Mucosa of descending colon (tissue), 3 donors: ENCODE results near the gene SHISA5. TPM values are rescaled to one million over a fixed set of nuclear protein-coding genes. Genes with fewer than 3 reads are reported as not detected.

Experiments used
- ATAC-seq: fragments of 200-7000 bp; cut with Tn5 transposase; one replicate; pipeline ENCODE4 v1.9.1; 2020; ENCODE audit warnings: mild to moderate bottlenecking, moderate library complexity
- DNase-seq, 3 donors: peaks; one replicate each; pipeline ENCODE4 v3.0.0-alpha.2; 2020
- H3K36me3 ChIP-seq: fragments of 200-600 bp; one replicate; pipeline ENCODE4 v1.8.0; 2021; ENCODE audit warnings: low read depth, mild to moderate bottlenecking
- H3K4me1 ChIP-seq: fragments of 200-600 bp; one replicate; pipeline ENCODE4 v1.8.0; 2021; ENCODE audit warnings: low read depth, mild to moderate bottlenecking
- H3K4me3 ChIP-seq: fragments of 200-600 bp; one replicate; pipeline ENCODE4 v1.8.0; 2021; ENCODE audit warnings: mild to moderate bottlenecking
- H3K9me3 ChIP-seq: fragments of 200-600 bp; one replicate; pipeline ENCODE4 v1.8.0; 2021; ENCODE audit warnings: mild to moderate bottlenecking
- intact Hi-C, 2 donors: fragments of 100-400 bp; cut with DNase I in 1 of 2; cut with micrococcal nuclease in 1 of 2; formaldehyde crosslinking; loops; one replicate each; pipeline versions ENCODE4 v1.11.0 to v1.11.1; 2022; cut with DNase I, micrococcal nuclease
- total RNA-seq, 3 donors: library from RNA; stranded (reverse); fragmentation: NEBNext Ultra II Directional in 2 of 3; extraction: Animal tissue kit (Norgen Biotek cat#: 25700) in 2 of 3; gene quantifications; one replicate each; pipeline versions ENCODE4 v1.2.1 to v1.2.4, GENCODE V29; 2021 to 2023
- TF ChIP-seq, protein P1 (sequence below): fragments of 200-600 bp; IDR thresholded peaks from one replicate; pipeline ENCODE4 v1.8.0; 2022; ENCODE audit warnings: antibody characterized with exemption, mild to moderate bottlenecking
- donor health status: DM: no; HTN: no; CAD: no; lungs with moderate emphysema.
- donor health status: DM: no; HTN: no; CAD: no.
- donor health status: DM: no; HTN: yes; CAD: no.

Gene SHISA5
- total RNA-seq, 3 donors from 2014 or later, result 106 to 120 (median 115) TPM

DNA sequence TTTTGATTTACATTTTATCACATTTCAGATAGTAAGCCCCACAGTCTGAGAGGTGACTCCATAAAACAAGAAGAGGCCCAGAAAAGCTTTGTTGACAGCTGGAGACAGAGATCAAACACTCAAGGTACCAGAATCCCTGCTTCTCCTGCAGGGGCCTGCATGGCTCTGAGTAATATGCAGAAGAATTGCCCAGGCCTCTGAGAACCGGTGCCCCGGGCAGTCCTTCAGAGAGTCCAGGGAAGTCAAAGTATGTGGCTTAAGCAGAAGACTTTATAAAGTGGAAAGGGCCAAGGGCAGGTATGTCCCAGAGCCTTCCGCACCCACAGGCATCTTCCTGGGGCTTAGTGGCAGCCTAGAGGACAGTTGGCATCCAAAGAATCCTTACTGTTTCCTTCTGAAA, 44.6 kb downstream of the SHISA5 start:
- intact Hi-C loops, result no loop called here
- peaks cover 5% of the 10 kb centered on the region for H3K36me3 ChIP-seq
- ATAC-seq, result no peak

DNA sequence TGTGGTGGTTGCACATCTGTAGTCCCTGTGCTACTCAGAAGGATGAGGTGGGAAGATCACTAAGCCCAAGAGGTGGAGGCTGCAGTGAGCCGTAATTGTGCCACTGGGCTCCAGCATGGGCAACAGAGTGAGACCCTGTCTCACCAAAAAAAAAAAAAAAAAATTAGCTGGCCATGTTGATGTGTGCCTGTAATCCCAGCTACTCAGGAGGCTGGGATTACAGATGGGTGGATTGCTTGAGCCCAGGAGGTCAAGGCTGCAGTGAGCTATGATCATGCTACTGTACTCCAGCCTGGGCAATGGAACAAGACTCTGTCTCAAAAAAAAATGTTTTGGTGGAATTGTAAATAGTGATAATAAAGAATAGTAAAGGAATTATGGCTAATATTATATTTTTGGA, 47.5 kb downstream of the SHISA5 start:
- no peak for ATAC-seq
- Histone ChIP-seq H3K4me3 (no peak overlapping the region), H3K9me3 (no peaks in the 10 kb centered on the region), H3K4me1 (no peaks in the 10 kb centered on the region), H3K36me3 (peaks cover 5% of the 10 kb centered on the region)
- intact Hi-C loops, result no loop called here
- no peak for DNase-seq
- TF ChIP-seq, protein P1, sequence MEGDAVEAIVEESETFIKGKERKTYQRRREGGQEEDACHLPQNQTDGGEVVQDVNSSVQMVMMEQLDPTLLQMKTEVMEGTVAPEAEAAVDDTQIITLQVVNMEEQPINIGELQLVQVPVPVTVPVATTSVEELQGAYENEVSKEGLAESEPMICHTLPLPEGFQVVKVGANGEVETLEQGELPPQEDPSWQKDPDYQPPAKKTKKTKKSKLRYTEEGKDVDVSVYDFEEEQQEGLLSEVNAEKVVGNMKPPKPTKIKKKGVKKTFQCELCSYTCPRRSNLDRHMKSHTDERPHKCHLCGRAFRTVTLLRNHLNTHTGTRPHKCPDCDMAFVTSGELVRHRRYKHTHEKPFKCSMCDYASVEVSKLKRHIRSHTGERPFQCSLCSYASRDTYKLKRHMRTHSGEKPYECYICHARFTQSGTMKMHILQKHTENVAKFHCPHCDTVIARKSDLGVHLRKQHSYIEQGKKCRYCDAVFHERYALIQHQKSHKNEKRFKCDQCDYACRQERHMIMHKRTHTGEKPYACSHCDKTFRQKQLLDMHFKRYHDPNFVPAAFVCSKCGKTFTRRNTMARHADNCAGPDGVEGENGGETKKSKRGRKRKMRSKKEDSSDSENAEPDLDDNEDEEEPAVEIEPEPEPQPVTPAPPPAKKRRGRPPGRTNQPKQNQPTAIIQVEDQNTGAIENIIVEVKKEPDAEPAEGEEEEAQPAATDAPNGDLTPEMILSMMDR, result no peak

More for the DNA sequence above, 44.6 kb downstream of the SHISA5 start:
- Histone ChIP-seq H3K4me3 (no peak overlapping the region), H3K4me1 (no peaks in the 10 kb centered on the region), H3K9me3 (no peaks in the 10 kb centered on the region)
- no peak for DNase-seq
- TF ChIP-seq, protein P1, result no peak

DNA sequence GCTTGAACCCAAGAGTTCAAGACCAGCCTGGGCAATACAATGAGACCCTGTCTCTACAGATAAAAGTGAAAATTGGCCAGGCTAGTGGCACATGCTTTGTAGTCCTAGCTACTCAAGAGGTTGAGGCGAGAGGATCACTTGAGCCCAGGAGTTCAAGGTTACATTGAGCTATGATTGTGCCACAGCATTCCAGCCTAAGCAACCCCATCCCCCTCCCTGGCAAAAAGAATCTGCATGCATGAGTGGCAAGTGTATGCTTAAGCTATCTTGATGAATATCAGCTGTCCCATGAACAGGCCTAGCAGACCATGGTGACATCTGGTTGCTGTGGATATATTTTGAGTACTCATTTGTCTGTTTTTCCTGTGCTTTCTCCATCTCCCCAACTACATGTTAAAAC, 52.7 kb downstream of the SHISA5 start:
- ATAC-seq (no peak), DNase-seq (no peak)
- H3K4me3 ChIP-seq, result no peak overlapping the region
- H3K9me3 ChIP-seq, result no peaks in the 10 kb centered on the region
- TF ChIP-seq, protein P1, result no peak
- intact Hi-C loops, result no loop called here
- no peaks in the 10 kb centered on the region for H3K36me3 ChIP-seq
- peaks cover 10% of the 10 kb centered on the region for H3K4me1 ChIP-seq

DNA sequence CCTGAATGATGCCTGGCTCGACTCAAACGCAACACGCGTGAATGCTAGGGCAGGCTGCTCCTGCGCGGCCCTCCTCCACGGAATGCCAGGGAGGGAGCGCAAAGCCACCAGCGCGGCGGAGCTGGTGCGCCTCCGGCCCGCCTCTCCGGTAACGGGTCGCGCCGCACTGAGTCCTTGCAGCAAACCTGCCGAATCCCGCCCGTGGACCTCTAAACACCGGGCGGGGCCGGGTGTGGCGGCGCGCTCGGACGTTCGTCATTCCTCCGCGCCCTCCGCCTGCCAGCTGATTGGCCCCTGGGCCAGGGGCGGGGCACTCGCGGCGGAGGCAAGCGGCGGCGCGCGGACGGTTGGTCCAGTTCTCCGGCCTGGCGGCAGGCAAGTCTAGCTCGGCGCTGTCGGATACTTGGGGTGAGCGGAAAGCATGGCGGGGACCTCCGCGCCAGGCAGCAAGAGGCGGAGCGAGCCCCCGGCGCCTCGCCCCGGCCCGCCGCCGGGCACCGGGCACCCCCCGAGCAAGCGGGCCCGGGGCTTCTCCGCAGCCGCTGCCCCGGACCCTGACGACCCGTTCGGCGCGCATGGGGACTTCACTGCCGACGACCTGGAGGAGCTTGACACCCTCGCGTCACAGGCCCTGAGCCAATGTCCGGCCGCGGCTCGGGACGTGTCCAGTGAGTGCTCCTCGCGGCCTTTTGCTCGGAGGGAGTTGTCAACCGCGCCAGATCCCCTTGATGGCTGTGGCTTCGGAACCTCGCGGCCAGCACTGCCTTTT, 57.4 kb downstream of the SHISA5 start, which contains the start of gene ATRIP:
Gene ATRIP (plus strand): TSS at position 313 of the 769 bp plus-strand sequence. CDS start 109 bp downstream, at position 422.
- no peaks in the 10 kb centered on the region for H3K36me3 ChIP-seq
- peak within 1 kb of the TSS; percentile 70 for H3K4me3 ChIP-seq
- H3K4me1 ChIP-seq, result peaks cover 16% of the 10 kb centered on the region
- ATAC-seq, result peak; percentile 100
- intact Hi-C loops, result no loop called here
- DNase-seq, result peak; percentile 92 to 94 (median 94)
- TF ChIP-seq, protein P1, result no peak
- no peaks in the 10 kb centered on the region for H3K9me3 ChIP-seq

DNA sequence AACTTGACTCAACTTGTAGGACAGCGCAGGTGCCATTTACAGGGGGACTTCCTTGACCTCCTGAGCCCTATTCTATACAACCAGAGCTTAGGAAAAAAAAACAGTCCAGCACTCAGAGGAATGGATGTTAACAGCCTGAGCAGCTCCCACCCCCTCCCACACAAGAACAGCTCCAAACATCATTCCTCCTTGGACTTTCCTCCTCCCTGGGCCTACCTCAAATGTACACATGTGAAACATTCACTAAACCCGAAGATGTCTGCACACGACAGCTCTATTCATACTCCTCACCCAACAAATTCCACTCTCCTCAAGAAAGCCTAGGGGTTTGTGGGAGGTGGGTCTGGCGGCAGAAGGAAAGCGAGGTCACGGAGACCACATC, 57.9 kb downstream of the SHISA5 start:
- Histone ChIP-seq H3K9me3 (no peaks in the 10 kb centered on the region), H3K4me1 (peaks cover 20% of the 10 kb centered on the region), H3K4me3 (peak overlapping the region; percentile 70), H3K36me3 (no peaks in the 10 kb centered on the region)
- no peak for DNase-seq
- TF ChIP-seq, protein P1, result no peak
- peak; percentile 15 for ATAC-seq
- intact Hi-C loops, result no loop called here
